Kidney (tissue), 14 donors: ENCODE data around the gene RPL28. TPM values are rescaled to one million over a fixed set of nuclear protein-coding genes. Genes with fewer than 3 reads are reported as not detected.

ENCODE experiments used
- DNase-seq, 5 donors: peaks; one replicate each; pipeline ENCODE4 v3.0.0-alpha.2; 2013 to 2020
- FAIRE-seq: peaks from 2 replicates; lab custom pipeline; 2012; peaks lifted over from hg19 to GRCh38; lab: Jason Lieb, UNC
- H3K27ac ChIP-seq, 2 donors: one replicate each; pipeline ENCODE4 v1.7.0; 2013; ENCODE audit warnings: low read depth in 2 of 2, low read length in 2 of 2, inconsistent platforms in 1 of 2
- H3K27me3 ChIP-seq: one replicate; pipeline ENCODE4 v1.7.1; 2013; ENCODE audit warnings: low read length, inconsistent platforms; ENCODE audit not compliant: control insufficient read depth, insufficient read depth
- H3K36me3 ChIP-seq, 3 donors: one replicate each; pipeline versions ENCODE4 v1.7.0 to v1.7.1; 2013; ENCODE audit warnings: low read length in 3 of 3, control low read depth in 1 of 3, inconsistent platforms in 1 of 3; ENCODE audit not compliant: insufficient read depth in 3 of 3, control insufficient read depth in 2 of 3
- H3K4me1 ChIP-seq, 3 donors: one replicate each; pipeline versions ENCODE4 v1.7.0 to v1.7.1; 2013; ENCODE audit warnings: low read length in 3 of 3, inconsistent platforms in 1 of 3, low read depth in 1 of 3; ENCODE audit not compliant: control insufficient read depth in 2 of 3, insufficient read depth in 2 of 3
- H3K4me3 ChIP-seq, 3 donors: one replicate each; pipeline versions ENCODE4 v1.7.0 to v1.8.1; 2013; ENCODE audit warnings: low read length in 3 of 3, control low read depth in 1 of 3, inconsistent platforms in 1 of 3
- H3K9ac ChIP-seq, 3 donors: one replicate each; pipeline versions ENCODE4 v1.7.0 to v1.7.1; 2013; ENCODE audit warnings: low read length in 3 of 3, control low read depth in 1 of 3, inconsistent platforms in 1 of 3
- H3K9me3 ChIP-seq, 3 donors: one replicate each; pipeline versions ENCODE4 v1.7.0 to v1.7.1; 2013; ENCODE audit warnings: low read length in 3 of 3, control low read depth in 1 of 3, inconsistent platforms in 1 of 3; ENCODE audit not compliant: control insufficient read depth in 2 of 3, insufficient read depth in 1 of 3
- intact Hi-C: fragments of 100-400 bp; cut with DNase I; formaldehyde crosslinking; loops from one replicate; pipeline ENCODE4 v1.11.1; 2022
- polyA plus RNA-seq: library from polyadenylated mRNA; stranded (reverse); fragments of 350-450 nt; fragmentation: Illumina TruSeq; extraction: RNeasy Lipid Tissue Mini Kit (QIAGEN cat#74804); gene quantifications from one replicate; pipeline ENCODE4 v1.2.3, GENCODE V29; 2014; ENCODE audit warnings: low read depth, low replicate concordance; ENCODE audit not compliant: insufficient read depth
- total RNA-seq: library from RNA; stranded (reverse); fragmentation: NEBNext Ultra II Directional; extraction: Animal tissue kit (Norgen Biotek cat#: 25700); gene quantifications from one replicate; pipeline ENCODE4 v1.2.1, GENCODE V29; 2021
- TF ChIP-seq, protein P1 (sequence below): IDR thresholded peaks from 3 replicates; pipeline ENCODE4 v1.5.1; 2012; ENCODE audit warnings: mild to moderate bottlenecking, moderate library complexity, borderline replicate concordance; ENCODE audit not compliant: insufficient read depth; ENCODE audit errors: extremely low read depth
- donor health status: control.
- donor health status: control.
- donor health status: control.
- donor health status: control.
- donor health status: control.
- donor health status: DM: yes; HTN: yes; CAD: no.
- donor health status: Normal renal cell carcinoma (clear cell type).

Gene RPL28
- total and polyA plus RNA-seq, 2 donors from 2014 or later, result 1,259 to 1,453 TPM

DNA sequence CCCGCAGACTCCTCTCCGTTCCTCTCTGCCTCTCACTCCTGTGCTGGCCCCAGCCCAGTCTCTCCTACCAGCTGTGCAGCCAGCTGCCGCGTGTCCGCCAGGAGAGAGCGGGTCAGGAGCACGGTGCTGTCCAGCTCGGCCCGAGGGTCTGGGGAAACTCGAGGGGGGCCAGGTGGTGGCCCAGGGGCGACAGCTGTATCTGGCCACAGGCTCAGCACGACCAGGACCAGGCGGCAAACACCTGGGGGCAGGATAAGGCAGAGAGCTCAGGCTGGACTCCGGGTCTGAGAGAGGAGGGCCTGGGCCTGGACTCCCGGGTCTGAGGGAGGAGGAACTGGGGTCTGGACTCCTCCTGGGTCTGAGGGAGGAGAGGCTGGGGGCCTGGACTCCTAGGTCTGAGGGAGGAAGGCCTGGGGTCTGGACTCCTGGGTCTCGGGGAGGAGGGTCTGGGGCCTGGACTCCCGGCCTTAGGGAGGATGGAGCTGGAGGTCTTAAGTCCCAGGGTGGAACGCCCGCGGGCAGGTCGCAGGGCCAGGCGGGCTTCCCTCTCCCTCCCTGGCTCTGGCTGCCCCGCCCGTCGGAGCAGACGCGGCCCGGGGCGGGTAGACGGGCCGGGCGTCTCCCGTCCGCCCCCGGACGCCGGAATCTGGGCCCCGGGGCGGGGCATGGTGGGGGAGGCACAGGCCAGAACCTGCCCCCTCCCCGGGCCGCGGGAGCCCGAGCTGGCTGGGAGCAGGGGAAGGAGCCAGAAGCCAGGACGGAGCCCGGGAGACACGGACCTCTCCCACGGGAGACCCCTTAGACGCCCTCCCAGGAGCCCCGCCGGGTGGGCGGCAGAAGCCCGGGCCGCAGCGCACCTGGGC lies 16.8 kb upstream of the RPL28 start:
- peaks cover 9% of the 10 kb centered on the region for H3K27me3 ChIP-seq
- H3K4me3 ChIP-seq, result no peak overlapping the region
- peak in 3 of 5 donors; percentile 43 to 86 (median 69) for DNase-seq
- H3K9me3 ChIP-seq, result no peaks in the 10 kb centered on the region
- no peak overlapping the region for H3K27ac ChIP-seq
- no peak overlapping the region for H3K9ac ChIP-seq
- H3K4me1 ChIP-seq, result peaks cover 0 to 2% (median 0%) of the 10 kb centered on the region in 3 donors
- no peak for FAIRE-seq
- intact Hi-C loops, result no loop called here
- H3K36me3 ChIP-seq, result no peaks in the 10 kb centered on the region
- TF ChIP-seq, protein P1, sequence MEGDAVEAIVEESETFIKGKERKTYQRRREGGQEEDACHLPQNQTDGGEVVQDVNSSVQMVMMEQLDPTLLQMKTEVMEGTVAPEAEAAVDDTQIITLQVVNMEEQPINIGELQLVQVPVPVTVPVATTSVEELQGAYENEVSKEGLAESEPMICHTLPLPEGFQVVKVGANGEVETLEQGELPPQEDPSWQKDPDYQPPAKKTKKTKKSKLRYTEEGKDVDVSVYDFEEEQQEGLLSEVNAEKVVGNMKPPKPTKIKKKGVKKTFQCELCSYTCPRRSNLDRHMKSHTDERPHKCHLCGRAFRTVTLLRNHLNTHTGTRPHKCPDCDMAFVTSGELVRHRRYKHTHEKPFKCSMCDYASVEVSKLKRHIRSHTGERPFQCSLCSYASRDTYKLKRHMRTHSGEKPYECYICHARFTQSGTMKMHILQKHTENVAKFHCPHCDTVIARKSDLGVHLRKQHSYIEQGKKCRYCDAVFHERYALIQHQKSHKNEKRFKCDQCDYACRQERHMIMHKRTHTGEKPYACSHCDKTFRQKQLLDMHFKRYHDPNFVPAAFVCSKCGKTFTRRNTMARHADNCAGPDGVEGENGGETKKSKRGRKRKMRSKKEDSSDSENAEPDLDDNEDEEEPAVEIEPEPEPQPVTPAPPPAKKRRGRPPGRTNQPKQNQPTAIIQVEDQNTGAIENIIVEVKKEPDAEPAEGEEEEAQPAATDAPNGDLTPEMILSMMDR, result no peak

DNA sequence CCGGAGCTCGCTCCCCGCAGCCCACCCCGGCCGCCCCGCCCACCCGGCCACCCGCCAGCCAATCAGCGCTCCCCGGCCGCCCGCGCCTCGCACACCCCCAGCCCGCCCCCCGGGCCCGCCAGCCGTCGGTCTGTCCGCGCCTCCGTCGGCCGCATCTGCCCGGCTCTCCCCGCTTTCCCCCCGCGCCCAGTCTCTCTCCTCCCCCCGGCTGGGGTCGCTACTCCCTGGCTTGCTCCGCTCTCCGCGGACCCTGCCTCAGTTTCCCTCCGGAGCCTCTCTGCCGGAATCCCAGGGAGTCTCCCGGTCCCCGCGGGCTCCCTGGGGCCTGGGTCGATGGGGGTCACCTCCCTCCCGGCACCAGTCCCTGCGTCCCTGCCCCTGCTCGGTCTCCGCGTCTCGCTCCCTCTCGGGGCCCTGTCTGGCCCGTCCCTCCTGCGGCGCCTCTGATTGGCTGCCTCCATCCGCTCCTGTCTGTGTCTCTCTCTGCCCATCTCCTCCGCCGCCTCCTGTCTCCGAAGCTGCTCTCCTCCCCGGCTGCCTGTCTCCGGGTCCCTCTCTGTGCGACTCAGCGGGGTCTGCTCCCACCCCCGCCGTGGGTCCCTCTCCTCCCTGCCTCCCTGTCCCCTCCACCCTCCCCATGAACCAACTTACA lies 16.0 kb upstream of the RPL28 start:
- no peak for FAIRE-seq

DNA sequence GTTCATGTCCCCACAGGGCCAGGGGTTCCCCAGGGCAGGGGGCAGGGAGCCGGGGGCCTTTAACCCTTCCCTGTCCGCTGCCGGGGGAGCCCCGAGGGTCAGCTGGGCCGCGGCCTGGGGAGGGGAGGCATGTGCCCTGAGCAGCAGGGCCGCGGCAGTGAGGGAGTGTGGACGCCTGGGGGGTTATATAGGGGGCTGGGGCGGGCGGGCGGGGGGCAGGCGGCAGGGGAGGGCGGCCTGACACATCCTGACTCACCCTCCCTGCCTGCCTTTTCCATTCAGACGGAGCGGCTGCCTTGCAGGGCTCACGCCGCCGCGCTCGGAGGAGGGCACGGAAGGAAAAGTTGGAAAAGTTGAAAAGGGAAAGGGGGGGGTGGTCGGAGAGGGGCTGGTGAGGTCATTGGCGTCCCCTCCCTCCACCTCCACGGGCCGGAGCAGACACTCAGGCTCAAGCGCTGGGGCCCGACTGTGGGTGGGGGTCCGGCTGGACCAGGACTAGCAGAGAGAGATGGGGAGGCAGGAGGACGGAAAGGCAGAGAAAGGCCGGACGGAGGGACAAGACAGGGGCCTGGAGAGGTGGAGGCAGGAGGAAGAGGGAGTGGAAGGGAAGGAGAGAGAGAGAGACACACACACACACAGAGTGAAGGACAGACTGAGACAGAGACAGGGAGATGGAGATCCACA lies 15.3 kb upstream of the RPL28 start, which contains the start of gene IL11:
IL11 (minus strand) TSS at position 159 of the 684 bp plus-strand sequence; CDS start at position 6, 153 bp downstream.
- H3K4me3 ChIP-seq, result no peak within 1 kb of the TSS
- H3K27me3 ChIP-seq, result peaks cover 9% of the 10 kb centered on the region
- DNase-seq, result peak in 1 of 5 donors; percentile 78

More for the DNA sequence above, 16.0 kb upstream of the RPL28 start:
- H3K4me1 ChIP-seq, result peaks cover 0 to 2% (median 0%) of the 10 kb centered on the region in 3 donors
- H3K27ac ChIP-seq, result no peak overlapping the region
- intact Hi-C loops, result no loop called here
- TF ChIP-seq, protein P1, result no peak
- no peak overlapping the region for H3K9ac ChIP-seq
- H3K27me3 ChIP-seq, result peaks cover 9% of the 10 kb centered on the region
- no peaks in the 10 kb centered on the region for H3K36me3 ChIP-seq
- H3K4me3 ChIP-seq, result no peak overlapping the region
- peak; percentile 62 to 82 (median 65) for DNase-seq
- H3K9me3 ChIP-seq, result no peaks in the 10 kb centered on the region

More for the DNA sequence above, 15.3 kb upstream of the RPL28 start, which contains the start of gene IL11:
- no peaks in the 10 kb centered on the region for H3K9me3 ChIP-seq
- no peak within 1 kb of the TSS for H3K27ac ChIP-seq
- intact Hi-C loops, result no loop called here
- FAIRE-seq, result no peak
- H3K36me3 ChIP-seq, result no peaks in the 10 kb centered on the region
- peaks cover 0 to 2% (median 0%) of the 10 kb centered on the region in 3 donors for H3K4me1 ChIP-seq
- TF ChIP-seq, protein P1, result no peak
- no peak within 1 kb of the TSS for H3K9ac ChIP-seq
